ENCODE results near the gene NXPH1. TPM values are rescaled to one million over a fixed set of nuclear protein-coding genes. Genes with fewer than 3 reads are reported as not detected.

Gene NXPH1
- total and polyA plus RNA-seq, 2 experiments from 2014 or later = not detected

DNA sequence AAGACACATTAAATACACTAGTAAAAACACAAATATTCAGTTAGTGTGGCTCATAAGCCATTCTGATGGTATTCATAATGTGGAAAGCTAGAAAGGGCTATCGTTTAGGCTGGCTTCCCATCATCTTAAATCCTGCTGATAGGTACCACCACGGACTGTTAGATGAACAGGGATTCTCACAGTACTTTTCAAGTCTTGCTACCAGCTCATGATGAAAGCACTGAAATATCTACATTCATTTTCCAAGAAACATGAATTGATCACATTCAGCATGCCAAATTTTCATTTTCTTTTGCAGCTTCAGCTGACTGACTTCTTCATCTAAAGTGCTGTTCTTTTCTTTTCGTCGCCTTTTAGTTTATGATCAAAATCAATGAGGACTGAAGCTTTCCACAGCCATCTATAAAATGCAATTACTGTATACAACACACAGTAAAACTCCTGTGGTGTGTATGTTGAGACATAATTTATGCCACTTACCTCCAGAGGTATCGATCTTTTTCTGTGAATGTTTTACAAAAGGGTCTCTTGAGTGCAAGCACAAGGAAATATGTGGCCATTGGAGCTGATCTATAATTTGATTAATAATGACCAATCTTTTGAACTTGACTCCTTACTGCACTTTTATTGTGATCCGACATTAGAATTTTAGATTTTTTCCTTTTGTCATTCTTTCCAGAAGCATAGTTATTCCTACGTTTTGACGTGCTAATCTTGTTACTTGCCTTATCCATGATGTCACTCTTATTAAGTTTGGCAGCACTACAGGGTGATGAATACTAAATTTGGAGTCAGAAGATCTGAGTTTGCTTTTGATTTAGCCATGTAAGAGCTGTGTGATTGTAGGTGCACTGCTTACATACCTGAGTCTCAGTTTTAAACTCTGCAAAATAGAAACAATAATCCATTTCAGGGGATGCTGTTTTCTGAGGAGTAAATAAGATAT is 58.4 kb downstream of the NXPH1 start:
- no peak overlapping the region for H3K4me2 ChIP-seq (ENCODE audit: unreplicated experiment)
- 13 to 18% methylated on average over 8 of the region's 8 CpGs for WGBS, 2 experiments (ENCODE audit: low coverage in 1 of 2, low lambda C conversion rate in 2 of 2, missing lambda C conversion rate in 2 of 2)
- no peaks in the 10 kb centered on the region for H3K79me2 ChIP-seq (ENCODE audit: insufficient read depth)
- no peak overlapping the region for H3K9ac ChIP-seq
- TF ChIP-seq EZH2 (IDR thresholded peaks at IDR 0.05; ENCODE audit: insufficient read depth, poor library complexity, severe bottlenecking) = no peak
- no peak for TF ChIP-seq EZH2phosphoT487 (IDR thresholded peaks at IDR 0.05; ENCODE audit: insufficient read depth, low read depth)
- no peaks in the 10 kb centered on the region for H3F3A ChIP-seq (ENCODE audit: insufficient read depth)
- no peaks in the 10 kb centered on the region for H4K20me1 ChIP-seq (ENCODE audit: insufficient read depth)
- no peaks in the 10 kb centered on the region for H3K9me2 ChIP-seq (ENCODE audit: insufficient read depth)
- H3K27ac ChIP-seq = no peak overlapping the region
- H3K4me1 ChIP-seq (ENCODE audit: insufficient read depth) = no peaks in the 10 kb centered on the region
- H2AFZ ChIP-seq = no peak overlapping the region
- in situ Hi-C loops (cut with MboI) = no loop called here
- DNase-seq = no peak
- no peaks in the 10 kb centered on the region for H3K36me3 ChIP-seq (ENCODE audit: low read depth)
- H3K9me3 ChIP-seq (ENCODE audit: low read depth) = no peaks in the 10 kb centered on the region
- H3K27me3 ChIP-seq (replicated peaks; ENCODE audit: insufficient read depth) = no peaks in the 10 kb centered on the region
- no peak overlapping the region for H3K4me3 ChIP-seq

DNA sequence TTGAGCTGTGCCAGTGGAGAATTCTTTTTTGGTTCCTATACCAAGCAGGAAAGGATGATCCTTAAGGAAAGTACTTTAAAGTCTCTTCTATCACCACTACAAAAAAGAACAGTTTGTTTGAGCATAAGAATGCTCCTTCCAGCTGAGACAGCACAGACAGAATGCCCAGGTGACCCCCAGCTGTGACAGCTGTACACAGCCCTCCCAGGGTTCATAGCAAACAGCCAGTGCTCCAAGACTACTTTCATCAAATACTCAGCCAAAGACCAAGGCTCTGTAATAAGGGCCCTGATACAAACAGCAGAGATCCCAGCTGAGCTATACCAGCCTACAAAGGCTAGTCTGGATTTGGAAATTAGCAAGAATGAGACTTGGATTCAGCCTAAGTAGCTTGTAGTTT is 65.7 kb downstream of the NXPH1 start:
- no peak for DNase-seq
- no peak overlapping the region for H2AFZ ChIP-seq
- no peak overlapping the region for H3K27ac ChIP-seq
- TF ChIP-seq EZH2 (IDR thresholded peaks at IDR 0.05; ENCODE audit: insufficient read depth, poor library complexity, severe bottlenecking) (no peak), EZH2phosphoT487 (IDR thresholded peaks at IDR 0.05; ENCODE audit: insufficient read depth, low read depth) (no peak)
- no peaks in the 10 kb centered on the region for H3F3A ChIP-seq (ENCODE audit: insufficient read depth)
- H4K20me1 ChIP-seq (ENCODE audit: insufficient read depth) = no peaks in the 10 kb centered on the region
- H3K79me2 ChIP-seq (ENCODE audit: insufficient read depth) = no peaks in the 10 kb centered on the region
- peaks cover 5% of the 10 kb centered on the region for H3K9me3 ChIP-seq (ENCODE audit: low read depth)
- H3K4me2 ChIP-seq (ENCODE audit: unreplicated experiment) = no peak overlapping the region
- no peaks in the 10 kb centered on the region for H3K36me3 ChIP-seq (ENCODE audit: low read depth)
- H3K9ac ChIP-seq = no peak overlapping the region
- in situ Hi-C loops (cut with MboI) = no loop called here
- no peaks in the 10 kb centered on the region for H3K27me3 ChIP-seq (replicated peaks; ENCODE audit: insufficient read depth)
- no peaks in the 10 kb centered on the region for H3K4me1 ChIP-seq (ENCODE audit: insufficient read depth)
- no peaks in the 10 kb centered on the region for H3K9me2 ChIP-seq (ENCODE audit: insufficient read depth)
- no peak overlapping the region for H3K4me3 ChIP-seq

DNA sequence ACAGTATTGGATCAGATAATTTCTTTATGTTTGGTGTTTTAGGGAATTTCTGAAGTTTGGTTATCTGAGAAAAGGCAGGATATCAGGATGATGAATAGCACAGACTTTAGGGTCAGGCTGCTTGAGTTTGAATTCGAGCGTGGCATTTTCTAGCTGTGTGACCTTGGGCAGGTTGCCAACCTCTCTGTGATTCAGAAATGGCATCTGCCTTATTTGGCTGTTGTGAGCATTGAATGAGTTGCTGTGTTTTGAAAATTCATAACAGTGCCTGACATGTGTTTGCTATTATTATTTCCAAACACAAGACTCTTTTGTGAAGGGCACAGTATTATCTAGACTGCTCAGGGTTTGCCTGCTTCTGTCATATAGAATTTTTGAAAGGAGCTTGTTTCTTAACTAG is 66.9 kb downstream of the NXPH1 start:
- no peak overlapping the region for H3K27ac ChIP-seq
- no peak overlapping the region for H2AFZ ChIP-seq
- H3K4me3 ChIP-seq = no peak overlapping the region
- H3K4me1 ChIP-seq (ENCODE audit: insufficient read depth) = no peaks in the 10 kb centered on the region
- in situ Hi-C loops (cut with MboI) = no loop called here
- WGBS, 2 experiments (ENCODE audit: low coverage in 1 of 2, low lambda C conversion rate in 2 of 2, missing lambda C conversion rate in 2 of 2) = 3 to 9% methylated on average over 2 of the region's 2 CpGs
- peaks cover 5% of the 10 kb centered on the region for H3K9me3 ChIP-seq (ENCODE audit: low read depth)
- H3K36me3 ChIP-seq (ENCODE audit: low read depth) = no peaks in the 10 kb centered on the region
- no peaks in the 10 kb centered on the region for H3K27me3 ChIP-seq (replicated peaks; ENCODE audit: insufficient read depth)
- no peaks in the 10 kb centered on the region for H3F3A ChIP-seq (ENCODE audit: insufficient read depth)
- no peak overlapping the region for H3K4me2 ChIP-seq (ENCODE audit: unreplicated experiment)
- no peaks in the 10 kb centered on the region for H3K9me2 ChIP-seq (ENCODE audit: insufficient read depth)
- no peaks in the 10 kb centered on the region for H3K79me2 ChIP-seq (ENCODE audit: insufficient read depth)
- no peak overlapping the region for H3K9ac ChIP-seq
- DNase-seq = no peak
- H4K20me1 ChIP-seq (ENCODE audit: insufficient read depth) = no peaks in the 10 kb centered on the region
- TF ChIP-seq EZH2 (IDR thresholded peaks at IDR 0.05; ENCODE audit: insufficient read depth, poor library complexity, severe bottlenecking) = no peak
- TF ChIP-seq EZH2phosphoT487 (IDR thresholded peaks at IDR 0.05; ENCODE audit: insufficient read depth, low read depth) = no peak

DNA sequence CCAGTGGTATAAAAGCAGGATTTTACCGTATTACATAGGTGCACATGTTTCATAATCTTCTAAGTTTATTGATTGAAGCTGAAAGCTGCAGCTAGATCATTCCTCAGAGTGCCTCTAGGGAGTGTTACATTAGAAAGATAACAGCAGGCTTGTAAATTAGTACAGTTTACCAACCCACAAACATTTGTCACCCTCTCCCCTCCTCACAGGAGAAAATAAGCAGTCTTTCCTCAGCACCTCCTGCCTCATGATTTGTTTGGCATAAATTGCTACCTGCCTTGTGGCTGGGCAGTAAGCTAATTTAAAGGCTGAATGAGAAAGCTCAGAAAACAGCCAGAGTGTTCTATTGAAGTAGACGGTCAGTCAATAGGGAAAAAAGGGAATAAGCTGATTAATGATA is 74.2 kb downstream of the NXPH1 start:
- Histone ChIP-seq H4K20me1 (ENCODE audit: insufficient read depth) (no peaks in the 10 kb centered on the region), H3K27ac (no peak overlapping the region), H3K4me1 (ENCODE audit: insufficient read depth) (no peaks in the 10 kb centered on the region), H2AFZ (no peak overlapping the region), H3K9ac (no peak overlapping the region), H3F3A (ENCODE audit: insufficient read depth) (no peaks in the 10 kb centered on the region), H3K4me2 (ENCODE audit: unreplicated experiment) (no peak overlapping the region), H3K79me2 (ENCODE audit: insufficient read depth) (no peaks in the 10 kb centered on the region), H3K9me2 (ENCODE audit: insufficient read depth) (no peaks in the 10 kb centered on the region), H3K4me3 (no peak overlapping the region), H3K36me3 (ENCODE audit: low read depth) (no peaks in the 10 kb centered on the region), H3K9me3 (ENCODE audit: low read depth) (no peaks in the 10 kb centered on the region), H3K27me3 (replicated peaks; ENCODE audit: insufficient read depth) (no peaks in the 10 kb centered on the region)
- DNase-seq = no peak
- in situ Hi-C loops (cut with MboI) = no loop called here
- no peak for TF ChIP-seq EZH2phosphoT487 (IDR thresholded peaks at IDR 0.05; ENCODE audit: insufficient read depth, low read depth)
- TF ChIP-seq EZH2 (IDR thresholded peaks at IDR 0.05; ENCODE audit: insufficient read depth, poor library complexity, severe bottlenecking) = no peak
- WGBS, 2 experiments (ENCODE audit: low coverage in 1 of 2, low lambda C conversion rate in 2 of 2, missing lambda C conversion rate in 2 of 2) = 11 to 18% methylated on average over 2 of the region's 2 CpGs
